KBM-7 (cell line): ENCODE results near the gene CCNY.

ENCODE experiments used
- DNase-seq: peaks from one replicate; pipeline ENCODE4 v3.0.0-alpha.2; 2015
- in situ Hi-C: fragments of 300-500 bp; cut with MboI; formaldehyde crosslinking; loops from 2 replicates; pipeline ENCODE4 v1.14.3; 2020; ENCODE audit warnings: low sequenced_read_pairs, low pct_unique_long_range_greater_than_20kb, mixed read lengths

CCNY gene

GRCh38 chr10:35329520-35329919 is 6.8 kb upstream of the CCNY start:
- in situ Hi-C loops, result no loop called here
- no peak for DNase-seq

- in situ Hi-C loops, result no loop called here
- no peak for DNase-seq
Measured at GRCh38 chr10:35331894-35332640, 4.2 kb upstream of the CCNY start.

- DNase-seq, result no peak
- in situ Hi-C loops, result no loop called here
Measured at GRCh38 chr10:35334297-35334696, 2.0 kb upstream of the CCNY start.

GRCh38 chr10:35335133-35336083 is 901 bp upstream of the CCNY start:
- in situ Hi-C loops, result no loop called here
- DNase-seq, result peak; percentile 51

- in situ Hi-C loops, result no loop called here
- DNase-seq, result peak; percentile 44
Measured at GRCh38 chr10:35336921-35337823, 863 bp downstream of the CCNY start.

GRCh38 chr10:35339942-35340341 is 3.6 kb downstream of the CCNY start:
- no peak for DNase-seq
- in situ Hi-C loops, result no loop called here

- no peak for DNase-seq
- in situ Hi-C loops, result no loop called here
Measured at GRCh38 chr10:35340975-35341374, 4.7 kb downstream of the CCNY start.

GRCh38 chr10:35341521-35341920 is 5.2 kb downstream of the CCNY start:
- no peak for DNase-seq
- in situ Hi-C loops, result no loop called here

- in situ Hi-C loops, result no loop called here
Measured at GRCh38 chr10:35342183-35342753, 6.0 kb downstream of the CCNY start.

GRCh38 chr10:35343739-35344138 is 7.4 kb downstream of the CCNY start:
- in situ Hi-C loops, result no loop called here

More at GRCh38 chr10:35342183-35342753, 6.0 kb downstream of the CCNY start:
- no peak for DNase-seq

GRCh38 chr10:35345383-35345742 is 9.1 kb downstream of the CCNY start:
- in situ Hi-C loops, result no loop called here

More at GRCh38 chr10:35343739-35344138, 7.4 kb downstream of the CCNY start:
- DNase-seq, result no peak

GRCh38 chr10:35346248-35346647 is 9.9 kb downstream of the CCNY start:
- DNase-seq, result no peak
- in situ Hi-C loops, result no loop called here

More at GRCh38 chr10:35345383-35345742, 9.1 kb downstream of the CCNY start:
- DNase-seq, result no peak

- in situ Hi-C loops, result no loop called here
- DNase-seq, result no peak
Measured at GRCh38 chr10:35347121-35347562, 10.8 kb downstream of the CCNY start.

- in situ Hi-C loops, result no loop called here
- DNase-seq, result no peak
Measured at GRCh38 chr10:35347899-35348608, 11.7 kb downstream of the CCNY start.

- DNase-seq, result no peak
- in situ Hi-C loops, result no loop called here
Measured at GRCh38 chr10:35348609-35349388, 12.5 kb downstream of the CCNY start.

GRCh38 chr10:35349389-35349915 is 13.1 kb downstream of the CCNY start:
- in situ Hi-C loops, result no loop called here

GRCh38 chr10:35351021-35351420 is 14.7 kb downstream of the CCNY start:
- in situ Hi-C loops, result no loop called here
- no peak for DNase-seq

More at GRCh38 chr10:35349389-35349915, 13.1 kb downstream of the CCNY start:
- DNase-seq, result no peak
